Thyroid gland (tissue), 4 donors: ENCODE data around the gene RAB36. TPM values are rescaled to one million over a fixed set of nuclear protein-coding genes. Genes with fewer than 3 reads are reported as not detected.

Source experiments
- DNase-seq, 2 donors: peaks; one replicate each; pipeline ENCODE4 v3.0.0-alpha.2; 2019
- H3K27ac ChIP-seq, 3 donors: fragments of 200-600 bp; sonication (generic); 1 replicate in 2 of 3; 2 replicates in 1 of 3; pipeline ENCODE4 v1.5.1; 2016 to 2019; ENCODE audit warnings: mild to moderate bottlenecking in 1 of 3, moderate library complexity in 1 of 3
- H3K27me3 ChIP-seq: fragments of 200-600 bp; sonication (generic); one replicate; pipeline ENCODE4 v1.5.1; 2019
- H3K36me3 ChIP-seq, 2 donors: fragments of 200-600 bp; sonication (generic); one replicate each; pipeline ENCODE4 v1.5.1; 2016 to 2019
- H3K4me1 ChIP-seq, 2 donors: fragments of 200-600 bp; sonication (generic); one replicate each; pipeline ENCODE4 v1.5.1; 2017 to 2019
- H3K4me3 ChIP-seq, 3 donors: fragments of 200-600 bp; sonication (generic); replicated peaks in 1 of 3; 1 replicate in 2 of 3; 2 replicates in 1 of 3; pipeline ENCODE4 v1.5.1; 2016; ENCODE audit warnings: mild to moderate bottlenecking in 1 of 3
- H3K9me3 ChIP-seq: fragments of 200-600 bp; sonication (generic); one replicate; pipeline ENCODE4 v1.5.1; 2017
- POLR2A ChIP-seq, 2 donors: fragments of 450-650 bp; IDR thresholded peaks; one replicate each; pipeline ENCODE4 v1.6.1; 2017; ENCODE audit warnings: antibody characterized with exemption in 2 of 2, mild to moderate bottlenecking in 2 of 2, moderate library complexity in 1 of 2
- WGBS, 2 donors: methylation state at CpG; one replicate each; pipeline ENCODE4 v1.1.5; 2017; 5-methylcytosine and 5-hydroxymethylcytosine counted together
- intact Hi-C: fragments of 100-400 bp; cut with DNase I; formaldehyde crosslinking; loops from one replicate; pipeline ENCODE4 v1.15.1; 2023
- small RNA-seq: library from RNA; depleted of rRNA; stranded (forward); fragments of <200 nt; gene quantifications from one replicate; pipeline ENCODE3, GENCODE V24; 2016
- total RNA-seq, 4 donors: library from RNA; depleted of rRNA; stranded (reverse); fragments of >200 nt; gene quantifications; one replicate each; pipeline ENCODE4 v1.2.3, GENCODE V29; 2016
- TF ChIP-seq, protein P1 (sequence below), 6 experiments: fragments of 200-600 bp in 3 of 6; fragments of 450-650 bp in 3 of 6; sonication (generic) in 3 of 6; IDR thresholded peaks; one replicate each; pipeline ENCODE4 v1.5.1; 2016 to 2019; ENCODE audit warnings: antibody characterized with exemption in 6 of 6, mild to moderate bottlenecking in 2 of 6, inconsistent platforms in 1 of 6, moderate library complexity in 1 of 6

RAB36 gene
- total RNA-seq, 4 donors from 2014 or later, result 10.9 to 33.4 (median 27.8) TPM

DNA sequence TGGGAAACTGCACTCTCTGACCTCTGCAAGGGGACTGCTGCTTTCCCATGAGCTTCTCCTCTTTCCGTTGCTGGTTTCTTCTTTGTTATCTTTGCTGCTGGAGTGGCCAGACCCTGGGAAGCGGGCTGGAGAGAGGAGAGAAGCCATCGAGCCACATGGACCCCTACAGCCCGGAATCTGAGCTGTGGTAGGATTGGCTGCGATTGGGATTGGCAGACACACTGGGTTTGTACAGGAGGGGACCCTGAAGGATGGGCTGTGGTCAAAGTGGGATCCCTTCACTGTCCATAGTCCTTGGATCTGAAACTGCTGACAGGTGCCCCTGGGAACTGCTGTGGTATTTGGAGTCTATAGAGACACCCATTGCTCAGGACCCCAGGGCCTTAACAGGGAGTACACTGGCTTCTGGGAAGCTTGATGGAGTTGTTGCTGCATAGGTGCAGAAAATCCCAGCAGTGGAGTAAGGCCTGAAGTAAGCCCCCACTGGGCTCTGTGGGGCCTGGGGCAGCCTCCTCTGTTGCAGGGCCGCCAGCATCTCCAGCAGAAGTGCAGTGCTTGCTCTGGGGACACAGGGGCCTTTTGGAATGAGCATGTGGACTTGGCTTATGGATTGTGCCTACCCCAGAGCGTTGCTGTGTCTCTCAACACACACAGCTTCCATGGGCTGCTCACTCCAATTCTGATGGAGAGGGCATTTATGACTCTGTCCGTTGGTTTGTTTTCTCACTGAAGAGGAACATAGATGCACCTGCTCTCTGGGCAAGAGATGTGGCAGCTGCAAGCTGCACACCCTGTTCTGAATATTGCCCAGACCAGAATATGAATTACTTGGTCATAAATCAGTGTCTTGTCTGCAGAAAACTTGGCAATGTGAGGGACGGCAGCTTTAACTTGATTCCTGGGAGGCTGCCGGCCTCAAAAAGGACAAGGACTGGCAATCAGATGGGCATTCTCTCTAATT, 67.1 kb downstream of the RAB36 start:
- Histone ChIP-seq H3K4me1 (peaks cover 59 to 85% of the 10 kb centered on the region in 2 donors), H3K4me3 (no peak overlapping the region)
- TF ChIP-seq POLR2A (IDR thresholded peaks at IDR 0.05), result no peak
- TF ChIP-seq, protein P1, sequence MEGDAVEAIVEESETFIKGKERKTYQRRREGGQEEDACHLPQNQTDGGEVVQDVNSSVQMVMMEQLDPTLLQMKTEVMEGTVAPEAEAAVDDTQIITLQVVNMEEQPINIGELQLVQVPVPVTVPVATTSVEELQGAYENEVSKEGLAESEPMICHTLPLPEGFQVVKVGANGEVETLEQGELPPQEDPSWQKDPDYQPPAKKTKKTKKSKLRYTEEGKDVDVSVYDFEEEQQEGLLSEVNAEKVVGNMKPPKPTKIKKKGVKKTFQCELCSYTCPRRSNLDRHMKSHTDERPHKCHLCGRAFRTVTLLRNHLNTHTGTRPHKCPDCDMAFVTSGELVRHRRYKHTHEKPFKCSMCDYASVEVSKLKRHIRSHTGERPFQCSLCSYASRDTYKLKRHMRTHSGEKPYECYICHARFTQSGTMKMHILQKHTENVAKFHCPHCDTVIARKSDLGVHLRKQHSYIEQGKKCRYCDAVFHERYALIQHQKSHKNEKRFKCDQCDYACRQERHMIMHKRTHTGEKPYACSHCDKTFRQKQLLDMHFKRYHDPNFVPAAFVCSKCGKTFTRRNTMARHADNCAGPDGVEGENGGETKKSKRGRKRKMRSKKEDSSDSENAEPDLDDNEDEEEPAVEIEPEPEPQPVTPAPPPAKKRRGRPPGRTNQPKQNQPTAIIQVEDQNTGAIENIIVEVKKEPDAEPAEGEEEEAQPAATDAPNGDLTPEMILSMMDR (IDR thresholded peaks at IDR 0.05), result no peak

DNA sequence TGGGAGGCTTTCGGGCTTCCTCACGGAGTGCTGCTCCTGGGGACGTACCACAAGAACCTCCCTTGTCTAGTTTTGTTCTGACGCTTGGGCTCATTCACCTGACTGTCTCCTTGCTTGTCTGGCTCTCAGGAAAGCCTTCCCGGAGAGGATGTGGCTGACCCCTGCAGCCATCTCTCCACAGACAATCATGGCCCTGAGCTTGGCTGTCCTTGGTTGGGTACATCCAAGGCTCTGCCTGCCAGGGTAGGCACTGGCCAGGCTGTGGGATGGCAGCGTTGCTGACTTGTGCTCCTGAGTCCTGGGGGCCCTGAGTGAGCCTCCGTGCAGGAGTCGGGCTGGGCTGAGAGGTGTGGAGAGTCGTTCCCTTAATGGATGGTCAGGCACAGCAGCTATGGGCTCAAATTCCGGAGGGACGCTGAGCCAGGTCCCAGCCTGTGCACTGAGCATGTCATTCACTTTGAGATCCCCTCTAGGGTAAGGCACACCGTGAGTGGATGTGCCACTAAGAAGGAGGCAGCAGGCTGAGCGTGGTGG, 67.8 kb downstream of the RAB36 start:
- H3K4me1 ChIP-seq, result peaks cover 61 to 85% of the 10 kb centered on the region in 2 donors
- no peaks in the 10 kb centered on the region for H3K36me3 ChIP-seq
- H3K27me3 ChIP-seq, result no peaks in the 10 kb centered on the region
- WGBS, 2 donors, result 69 to 78% methylated on average over 13 of the region's 13 CpGs
- H3K27ac ChIP-seq, result peak overlapping the region in 1 of 3 donors; percentile 25
- TF ChIP-seq, protein P1 (IDR thresholded peaks at IDR 0.05), result no peak
- TF ChIP-seq POLR2A (IDR thresholded peaks at IDR 0.05), result no peak
- no peak overlapping the region for H3K4me3 ChIP-seq
- no peaks in the 10 kb centered on the region for H3K9me3 ChIP-seq
- intact Hi-C loops, result no loop called here
- no peak for DNase-seq

More for the DNA sequence above, 67.1 kb downstream of the RAB36 start:
- Histone ChIP-seq H3K27me3 (no peaks in the 10 kb centered on the region), H3K36me3 (no peaks in the 10 kb centered on the region), H3K27ac (peak overlapping the region in 1 of 3 donors; percentile 25), H3K9me3 (no peaks in the 10 kb centered on the region)
- WGBS, 2 donors, result 68 to 76% methylated on average over 9 to 10 of the region's 10 CpGs
- intact Hi-C loops, result no loop called here
- peak in 1 of 2 donors; percentile 4 for DNase-seq

DNA sequence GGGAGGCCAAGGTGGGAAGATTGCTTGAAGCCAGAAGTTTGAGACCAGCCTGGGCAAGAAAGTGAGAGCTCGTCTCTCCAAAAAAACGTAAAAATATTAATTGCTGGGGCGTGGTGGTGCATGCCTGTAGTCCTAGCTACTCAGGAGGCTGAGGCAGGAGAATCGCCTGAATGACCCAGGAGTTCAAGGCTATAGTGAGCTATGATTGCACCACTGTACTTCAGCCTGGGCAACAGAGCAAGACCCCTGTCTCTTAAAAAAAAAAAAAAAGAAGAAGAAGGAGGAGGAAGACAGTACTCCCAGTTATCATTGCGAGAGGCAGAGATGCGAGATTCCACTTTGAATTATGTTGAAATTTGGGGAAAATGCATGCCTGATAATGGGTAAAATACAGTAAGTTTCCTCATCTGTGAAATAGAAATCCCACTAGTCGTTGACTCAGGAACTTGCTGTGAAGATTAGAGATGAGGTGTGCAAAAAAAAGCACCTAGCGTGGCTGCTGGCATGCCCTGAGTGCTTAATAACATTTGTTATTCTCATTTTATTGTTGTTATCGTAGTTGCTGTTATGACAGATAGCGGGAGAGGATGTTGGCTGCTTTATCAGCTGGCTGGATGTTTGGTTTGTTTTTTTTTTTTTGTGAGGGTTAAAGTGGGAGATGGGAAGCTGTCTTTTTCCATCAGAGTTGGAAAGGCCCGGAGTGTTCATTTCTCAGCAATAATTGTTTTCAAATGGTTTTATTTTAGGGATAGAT, 68.5 kb downstream of the RAB36 start:
- Histone ChIP-seq H3K4me1 (peaks cover 61 to 85% of the 10 kb centered on the region in 2 donors), H3K36me3 (no peaks in the 10 kb centered on the region), H3K27me3 (no peaks in the 10 kb centered on the region), H3K27ac (peak overlapping the region in 2 of 3 donors; percentile 1 to 27), H3K4me3 (no peak overlapping the region), H3K9me3 (no peaks in the 10 kb centered on the region)
- TF ChIP-seq, protein P1 (IDR thresholded peaks at IDR 0.05), result no peak
- TF ChIP-seq POLR2A (IDR thresholded peaks at IDR 0.05), result no peak
- intact Hi-C loops, result no loop called here
- 79 to 82% methylated on average over 11 of the region's 11 CpGs for WGBS, 2 donors
- DNase-seq, result no peak

Small RNA genes lying within 50 kb of the gene (small RNA-seq; reads per million reads assigned to genes)
- gene BCRP8, result not detected
- gene RF00017, result not detected
- gene RF00066, result not detected

Other genes with a start within 250 kb of the RAB36 start
- 1 to 10 TPM; 4.2 to 8.2 (median 4.8) TPM for gene GNAZ, start 75.0 kb upstream of the RAB36 start, total RNA-seq
- gene RSPH14, start 3.5 kb upstream of the RAB36 start, total RNA-seq, result 1 to 10 TPM in 2 of 4 donors, not detected in 2; 1.1 to 3.0 TPM
- 100 to 1,000 TPM in 1 of 4 donors, 10 to 100 TPM in 3; 80.1 to 127 (median 87.7) TPM for gene BCR, start 35.0 kb downstream of the RAB36 start, total RNA-seq